ENCODE results near the gene BUD31. TPM values are rescaled to one million over a fixed set of nuclear protein-coding genes. Genes with fewer than 3 reads are reported as not detected.

BUD31 gene
- 71.4 and 104 TPM in 2 replicates for total RNA-seq (2011; cell fraction: chromatin; rRNA removed; ENCODE audit: low replicate concordance)
- 46.8 and 62.5 TPM in 2 replicates for total RNA-seq (2011; cell fraction: nucleolus; rRNA removed)
- total RNA-seq (2011; cell fraction: nucleoplasm; rRNA removed), result 67.0 and 82.8 TPM in 2 replicates
- total RNA-seq (2014; rRNA removed) (247 and 279 TPM in 2 replicates), total RNA-seq (2014; rRNA removed; fragmentation: Illumina TruSeq; extraction: Trizol) (214 and 266 TPM in 2 replicates), total RNA-seq (2015; rRNA removed; fragmentation: Illumina TruSeq; extraction: Trizol) (211 and 238 TPM in 2 replicates), total RNA-seq (2021) (242 and 255 TPM in 2 replicates), polyA plus RNA-seq (2011; rRNA removed) (69.4 and 105 TPM in 2 replicates), polyA plus RNA-seq (2014; fragmentation: Illumina TruSeq; extraction: Trizol) (307 and 342 TPM in 2 replicates), polyA plus RNA-seq (2014; fragmentation: Nextera tagmentation; extraction: Ambion mirVana) (100 to 1,000 TPM; 275 to 332 TPM), polyA plus RNA-seq (2014; rRNA removed) (237 and 272 TPM in 2 replicates), polyA minus RNA-seq (2011; rRNA and poly(A)+ RNA removed) (50.5 and 64.8 TPM in 2 replicates), Bru-seq, nascent RNA (percentile 92 among the genes with signal in this experiment), BruChase-seq, experiment 1, labeled RNA remaining after a 2-hour chase (percentile 94 among the genes with signal in this experiment), BruChase-seq, experiment 2, labeled RNA remaining after a 6-hour chase (percentile 91 among the genes with signal in this experiment)
- 77.0 and 96.0 TPM in 2 replicates for polyA plus RNA-seq (2011; cell fraction: cytosol; rRNA removed)
- 42.2 and 50.1 TPM in 2 replicates for polyA plus RNA-seq (2011; cell fraction: nucleus; rRNA removed)
- 142 and 298 TPM in 2 replicates for polyA plus RNA-seq (2012)
- 36.5 and 42.6 TPM in 2 replicates for polyA minus RNA-seq (2011; cell fraction: cytosol; rRNA and poly(A)+ RNA removed)
- polyA minus RNA-seq (2011; cell fraction: nucleus; rRNA and poly(A)+ RNA removed), result 16.4 and 18.0 TPM in 2 replicates
- long read RNA-seq, experiment 1, transcript BUD31-201 (6 exons, 1,035 nt), result minor isoform, 59 of 372 reads
- long read RNA-seq, experiment 1, transcript BUD31-202 (6 exons, 1,139 nt), result major isoform, 233 of 372 reads
- long read RNA-seq, experiment 1, partial matches to known transcripts, result 36 of 372 reads
- long read RNA-seq, experiment 1, other reads (novel, unspliced or antisense), result 43 of 372 reads
- long read RNA-seq, experiment 2, transcript BUD31-201 (6 exons, 1,035 nt), result minor isoform, 34 of 224 reads
- long read RNA-seq, experiment 2, transcript BUD31-202 (6 exons, 1,139 nt), result major isoform, 138 of 224 reads
- long read RNA-seq, experiment 2, partial matches to known transcripts, result 32 of 224 reads
- long read RNA-seq, experiment 2, other reads (novel, unspliced or antisense), result 19 of 224 reads
- long read RNA-seq, experiment 3, transcript BUD31-201 (6 exons, 1,035 nt), result minor isoform, 50 of 337 reads
- long read RNA-seq, experiment 3, transcript BUD31-202 (6 exons, 1,139 nt), result major isoform, 220 of 337 reads
- long read RNA-seq, experiment 3, partial matches to known transcripts, result 40 of 337 reads
- long read RNA-seq, experiment 3, other reads (novel, unspliced or antisense), result 27 of 337 reads

DNA sequence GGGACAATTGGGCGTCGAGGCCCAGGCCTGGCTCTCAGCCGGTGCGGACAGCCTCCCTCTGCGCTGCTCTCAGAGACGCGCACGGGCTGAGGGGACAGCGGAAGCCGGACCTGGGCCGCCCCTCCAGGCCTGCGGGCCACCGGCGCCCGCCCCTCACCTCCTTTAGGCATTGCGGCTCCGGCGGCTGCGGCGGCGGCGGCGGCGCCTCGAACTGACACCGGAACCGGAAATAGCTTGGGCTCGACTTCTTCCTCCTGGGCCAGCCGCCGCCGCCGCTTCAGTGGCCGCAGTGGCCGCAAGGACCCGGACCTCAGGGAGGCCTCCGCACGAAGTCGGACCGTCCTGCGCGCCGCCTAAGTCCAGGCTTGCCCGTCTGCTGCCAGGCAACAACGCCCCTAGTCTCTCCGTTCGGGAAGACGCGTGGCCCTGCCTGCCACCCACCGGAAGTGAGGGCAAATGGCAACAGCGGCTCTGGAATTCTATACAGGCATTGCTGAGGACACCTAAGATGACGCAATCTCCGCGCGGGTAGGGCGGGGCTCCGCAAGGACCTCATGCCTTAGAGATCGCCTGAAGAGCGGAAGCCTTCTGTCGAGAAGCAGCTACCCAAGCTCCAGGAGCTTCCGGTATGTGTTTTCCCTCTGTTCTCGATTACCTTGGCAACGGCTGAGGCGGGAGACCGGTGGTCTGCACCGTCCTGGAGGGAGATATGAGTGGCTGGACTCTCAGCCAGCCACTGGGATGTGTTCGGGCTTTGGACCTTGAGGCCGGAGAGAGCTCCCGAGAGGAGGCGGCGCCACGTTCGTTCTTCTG is at the start of gene BUD31, which contains the start of gene PDAP1:
TSS of gene BUD31 (plus strand) at position 591 of the 813 bp plus-strand sequence. CDS start 2,124 bp downstream, outside the sequence.
TSS of gene PDAP1 (minus strand) at position 219 of the 813 bp plus-strand sequence. CDS start at position 170, 49 bp downstream.
- Histone ChIP-seq H3K27ac (ENCODE audit: extremely low read depth, low read depth, low read length) (peak within 1 kb of the TSS; percentile 100), H3K4me3 (peak within 1 kb of the TSS; percentile 97), H2AFZ (ENCODE audit: low read depth, low read length) (peak within 1 kb of the TSS; percentile 100), H3K27me3 (ENCODE audit: control insufficient read depth in 2 of 2, insufficient read depth in 2 of 2, low read length in 2 of 2) (no peaks in the 10 kb centered on the region), H3K4me1 (replicated peaks in 1 of 2; ENCODE audit: control insufficient read depth in 2 of 2, insufficient read depth in 2 of 2, low read length in 2 of 2) (peaks cover 20% of the 10 kb centered on the region in 2 experiments; a peak in 4 of 5 replicates), H3K9me1 (ENCODE audit: control insufficient read depth, insufficient read depth, low read length) (no peaks in the 10 kb centered on the region), H3K9me3 (replicated peaks; ENCODE audit: control insufficient read depth, insufficient read depth, low read depth, low read length) (no peaks in the 10 kb centered on the region), H4K20me1 (replicated peaks; ENCODE audit: control insufficient read depth, insufficient read depth, low read length) (peaks cover 34% of the 10 kb centered on the region), H3K36me3 (ENCODE audit: control insufficient read depth, insufficient read depth, low read length) (peaks cover 75% of the 10 kb centered on the region), H3K4me2 (ENCODE audit: insufficient read depth, low read length) (peak within 1 kb of the TSS; percentile 99), H3K79me2 (ENCODE audit: control insufficient read depth, insufficient read depth, low read length) (peaks cover 81% of the 10 kb centered on the region), H3K9ac (ENCODE audit: insufficient read depth in 1 of 2, low read depth in 2 of 2, low read length in 2 of 2) (peak within 1 kb of the TSS; percentile 97 to 100)
- BruUV-seq (replicated peaks), result no TSS peak
- DNase-seq (ENCODE audit: extremely low read depth in 1 of 4, low spot score in 3 of 4), result peak; percentile 92 to 98 (median 96)
- POLR2A ChIA-PET, result interaction anchor here (0.6 to 4.4 kb wide), 26 partner anchors 9 to 652 kb away, joined by 3 to 53 read pairs (median 4); partner anchors contain the start of genes ATP5MF, CPSF4, PTCD1 and ZNF655
- in situ Hi-C loops (cut with MboI) (no loop called here), intact Hi-C loops (cut with micrococcal nuclease) (loop anchor here (2.0 kb wide), 1 partner anchor 34 kb away; the partner anchor contains the start of gene ARPC1B)
- 1% methylated on average over 72 of the region's 72 CpGs for WGBS (ENCODE audit: insufficient coverage, low coverage, missing lambda C conversion rate)
- peak; percentile 99 for FAIRE-seq
- peak; percentile 91 for ATAC-seq
- CTCF ChIA-PET (ENCODE audit: low intra/inter-chr PET ratio), result no interaction called here
- peak; percentile 65 to 93 for TF ChIP-seq MAZ (CRISPR knock-in tag; conservative IDR thresholded peaks at IDR 0.05 in 1 of 2, IDR thresholded peaks at IDR 0.05 in 1 of 2)
- no peak for TF ChIP-seq ZKSCAN8 (CRISPR knock-in tag; IDR thresholded peaks at IDR 0.05)
- TF ChIP-seq RBFOX2 (IDR thresholded peaks at IDR 0.05; ENCODE audit: low read depth, low read length), result peak; percentile 98
- TF ChIP-seq MYNN (IDR thresholded peaks at IDR 0.05), result peak; percentile 21; the same call in 1 of the 2 replicates
- no peak for TF ChIP-seq MYNN (CRISPR knock-in tag; IDR thresholded peaks at IDR 0.05)
- TF ChIP-seq TARDBP (IDR thresholded peaks at IDR 0.05), result no peak
- no peak for TF ChIP-seq PPARD (CRISPR knock-in tag; IDR thresholded peaks at IDR 0.05)
- no peak for TF ChIP-seq MAFG (tag; conservative IDR thresholded peaks at IDR 0.05)
- TF ChIP-seq, protein P1, sequence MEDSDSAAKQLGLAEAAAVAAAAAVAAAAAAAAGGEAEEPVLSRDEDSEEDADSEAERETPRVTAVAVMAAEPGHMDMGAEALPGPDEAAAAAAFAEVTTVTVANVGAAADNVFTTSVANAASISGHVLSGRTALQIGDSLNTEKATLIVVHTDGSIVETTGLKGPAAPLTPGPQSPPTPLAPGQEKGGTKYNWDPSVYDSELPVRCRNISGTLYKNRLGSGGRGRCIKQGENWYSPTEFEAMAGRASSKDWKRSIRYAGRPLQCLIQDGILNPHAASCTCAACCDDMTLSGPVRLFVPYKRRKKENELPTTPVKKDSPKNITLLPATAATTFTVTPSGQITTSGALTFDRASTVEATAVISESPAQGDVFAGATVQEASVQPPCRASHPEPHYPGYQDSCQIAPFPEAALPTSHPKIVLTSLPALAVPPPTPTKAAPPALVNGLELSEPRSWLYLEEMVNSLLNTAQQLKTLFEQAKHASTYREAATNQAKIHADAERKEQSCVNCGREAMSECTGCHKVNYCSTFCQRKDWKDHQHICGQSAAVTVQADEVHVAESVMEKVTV (CRISPR knock-in tag; IDR thresholded peaks at IDR 0.05), result peak; percentile 69
- TF ChIP-seq ELF1 (tag; IDR thresholded peaks at IDR 0.05), result peak; percentile 95
- TF ChIP-seq PRMT5 (CRISPR knock-in tag; IDR thresholded peaks at IDR 0.05), result no peak
- peak; percentile 92 for TF ChIP-seq HNRNPLL (IDR thresholded peaks at IDR 0.05; ENCODE audit: low read depth, low read length, poor library complexity, severe bottlenecking)
- TF ChIP-seq SNIP1 (IDR thresholded peaks at IDR 0.05; ENCODE audit: low read depth), result no peak
- TF ChIP-seq FOXA3 (CRISPR knock-in tag; conservative IDR thresholded peaks at IDR 0.05 in 1 of 2, IDR thresholded peaks at IDR 0.05 in 1 of 2), result no peak
- no peak for TF ChIP-seq BACH1 (tag; IDR thresholded peaks at IDR 0.05)
